ENCODE results near the gene PSMA7.

PSMA7 gene

GRCh38 chr20:62135573-62136266 lies 7.5 kb downstream of the PSMA7 start:
- no peak for DNase-seq

GRCh38 chr20:62134735-62135231 lies 8.4 kb downstream of the PSMA7 start:
- DNase-seq, result no peak

- no peak for DNase-seq
Measured at GRCh38 chr20:62133864-62134263, 9.3 kb downstream of the PSMA7 start.

- no peak for DNase-seq
Measured at GRCh38 chr20:62133051-62133845, 9.9 kb downstream of the PSMA7 start.

GRCh38 chr20:62132421-62132820 lies 10.8 kb downstream of the PSMA7 start:
- DNase-seq, result no peak

- no peak for DNase-seq
Measured at GRCh38 chr20:62131560-62132320, 11.5 kb downstream of the PSMA7 start.

- DNase-seq, result no peak
Measured at GRCh38 chr20:62129731-62130531, 13.3 kb downstream of the PSMA7 start.

GRCh38 chr20:62128502-62128901 lies 14.7 kb downstream of the PSMA7 start:
- DNase-seq, result no peak

- no peak for DNase-seq
Measured at GRCh38 chr20:62127799-62128198, 15.4 kb downstream of the PSMA7 start.

GRCh38 chr20:62126141-62126540 lies 17.1 kb downstream of the PSMA7 start:
- DNase-seq, result no peak

GRCh38 chr20:62123450-62124118 lies 19.6 kb downstream of the PSMA7 start:
- peak; percentile 30 for DNase-seq

- DNase-seq, result peak; percentile 28
Measured at GRCh38 chr20:62122654-62123449, 20.3 kb downstream of the PSMA7 start.

GRCh38 chr20:62121776-62122653 lies 21.2 kb downstream of the PSMA7 start, which contains the start of gene LSM14B:
TSS of gene LSM14B (plus strand) at chr20:62122475. CDS start at chr20:62122667, 192 bp downstream.
- peak; percentile 96 for DNase-seq

GRCh38 chr20:62120990-62121775 lies 22.0 kb downstream of the PSMA7 start:
- DNase-seq, result peak; percentile 73

- no peak for DNase-seq
Measured at GRCh38 chr20:62120365-62120762, 22.8 kb downstream of the PSMA7 start.

- no peak for DNase-seq
Measured at GRCh38 chr20:62119591-62120364, 23.4 kb downstream of the PSMA7 start.

- no peak for DNase-seq
Measured at GRCh38 chr20:62119115-62119514, 24.1 kb downstream of the PSMA7 start.

Measured in NCI-H2227 treated with DMSO at 0.1 percent for 48 hours (cell line).